ENCODE measurements around the gene EME1.

EME1 gene

DNA sequence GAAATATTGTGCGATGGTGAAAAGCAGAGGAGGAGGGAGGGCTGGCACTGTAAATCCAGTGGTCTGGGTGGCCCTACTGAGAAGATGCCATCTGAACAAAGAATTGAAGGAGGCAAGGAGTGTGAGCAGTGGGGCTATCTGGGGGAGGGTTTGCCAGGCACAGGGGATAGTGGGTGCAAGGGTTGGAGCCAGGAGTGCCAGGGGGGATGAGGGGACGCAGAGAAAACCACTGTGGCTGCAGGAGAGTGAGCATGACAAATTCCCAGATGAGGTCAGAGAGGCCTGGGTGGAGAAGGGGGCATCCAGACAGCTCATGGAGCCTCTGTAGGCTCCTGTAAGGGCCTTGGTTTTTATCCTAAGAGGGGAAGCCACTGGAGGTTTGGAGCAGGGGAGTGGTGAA lies 22.3 kb upstream of the EME1 start:
- no peaks in the 10 kb centered on the region for H3K27me3 ChIP-seq (replicated peaks; ENCODE audit: control insufficient read depth, insufficient read depth, low read length)
- H3K4me1 ChIP-seq (ENCODE audit: control insufficient read depth, insufficient read depth, low read length): peaks cover 17% of the 10 kb centered on the region
- H3K36me3 ChIP-seq (ENCODE audit: control insufficient read depth, insufficient read depth, low read length, severe bottlenecking): peaks cover 16% of the 10 kb centered on the region
- H3K9me3 ChIP-seq (ENCODE audit: control insufficient read depth, low read length): no peaks in the 10 kb centered on the region
- no peak overlapping the region for H3K9ac ChIP-seq (ENCODE audit: low read length)
- H3K4me3 ChIP-seq (ENCODE audit: low read length): no peak overlapping the region
- no peak for DNase-seq (ENCODE audit: low read depth)

DNA sequence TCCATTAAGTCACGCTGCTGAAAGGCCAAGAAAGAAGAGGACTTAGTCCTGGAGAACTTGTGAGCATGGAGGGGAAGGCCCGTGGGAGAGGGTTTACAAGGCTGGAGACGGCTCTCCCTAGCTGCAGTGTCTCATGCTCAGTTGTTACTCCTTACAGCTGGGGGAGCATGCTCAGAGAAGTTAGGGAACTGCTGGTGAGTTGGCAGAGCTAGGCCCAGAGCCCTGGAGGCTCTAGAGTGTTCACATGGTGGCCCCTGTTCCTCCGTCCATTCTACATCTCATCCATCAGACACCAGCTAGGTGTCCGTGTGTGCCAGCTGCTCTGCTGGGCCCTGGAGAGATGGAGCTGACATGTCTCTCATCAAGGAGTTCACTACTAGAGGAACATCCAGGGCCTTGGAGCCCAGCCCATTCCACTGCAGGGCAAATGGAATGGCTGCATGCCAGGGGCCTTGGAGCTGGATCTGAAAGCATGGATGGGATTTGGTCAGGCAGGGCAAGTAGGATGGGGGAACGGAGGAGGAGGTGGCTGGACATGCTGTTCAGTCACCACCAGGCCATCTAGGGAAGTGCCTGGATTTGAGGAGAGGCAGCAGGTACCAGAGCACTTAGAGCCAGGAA lies 20.8 kb upstream of the EME1 start:
- Histone ChIP-seq H3K9me3 (ENCODE audit: control insufficient read depth, low read length) (no peaks in the 10 kb centered on the region), H3K4me1 (ENCODE audit: control insufficient read depth, insufficient read depth, low read length) (peaks cover 13% of the 10 kb centered on the region), H3K27me3 (replicated peaks; ENCODE audit: control insufficient read depth, insufficient read depth, low read length) (no peaks in the 10 kb centered on the region), H3K4me3 (ENCODE audit: low read length) (no peak overlapping the region), H3K9ac (ENCODE audit: low read length) (no peak overlapping the region), H3K36me3 (ENCODE audit: control insufficient read depth, insufficient read depth, low read length, severe bottlenecking) (peaks cover 30% of the 10 kb centered on the region)
- no peak for DNase-seq (ENCODE audit: low read depth)

DNA sequence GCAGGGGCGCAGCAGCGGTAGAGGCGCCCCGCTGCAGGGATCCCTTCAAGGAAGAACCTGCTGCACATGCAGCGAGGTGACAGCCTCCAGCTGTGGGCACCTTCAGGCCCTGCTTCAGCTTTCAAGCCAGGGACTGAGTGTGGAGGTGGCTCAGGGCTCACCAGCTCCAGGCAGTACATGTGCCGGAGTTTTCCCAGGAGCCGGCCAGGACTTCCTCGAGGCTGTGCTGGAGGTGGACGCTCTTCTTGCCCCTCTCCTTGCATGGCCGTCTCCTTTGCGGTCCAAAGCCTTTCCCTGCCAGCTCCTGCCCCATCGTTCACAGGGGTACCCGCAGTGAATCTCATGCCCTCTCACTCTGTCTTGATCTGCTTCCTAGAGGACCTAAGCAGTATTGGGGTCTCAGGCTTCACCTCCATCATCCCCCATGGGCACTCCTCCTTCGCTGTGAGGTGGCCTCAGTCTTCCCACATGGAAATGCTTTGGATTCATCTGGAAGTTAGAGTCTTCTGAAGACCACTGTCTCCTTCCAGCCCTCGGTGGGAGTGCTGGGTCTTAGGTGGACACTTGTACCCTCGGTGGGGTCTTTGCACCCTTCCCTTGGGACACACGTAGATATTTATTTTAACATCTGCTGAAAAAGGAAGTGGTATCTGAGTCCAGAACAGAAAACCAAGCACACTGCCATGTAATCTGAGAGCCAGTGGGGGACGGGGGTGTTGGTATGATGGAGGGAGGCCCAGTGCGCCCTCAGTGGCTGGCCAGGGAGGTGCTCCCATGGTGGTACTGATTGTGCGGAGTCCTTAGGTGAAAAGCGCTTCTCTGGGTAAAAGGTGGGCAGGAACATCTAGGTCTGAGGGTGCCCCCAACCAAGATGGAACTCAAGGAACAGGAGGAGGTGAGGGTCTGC lies 20.1 kb upstream of the EME1 start:
- no peaks in the 10 kb centered on the region for H3K27me3 ChIP-seq (replicated peaks; ENCODE audit: control insufficient read depth, insufficient read depth, low read length)
- H3K9me3 ChIP-seq (ENCODE audit: control insufficient read depth, low read length): no peaks in the 10 kb centered on the region
- peaks cover 5% of the 10 kb centered on the region for H3K4me1 ChIP-seq (ENCODE audit: control insufficient read depth, insufficient read depth, low read length)
- H3K4me3 ChIP-seq (ENCODE audit: low read length): no peak overlapping the region
- H3K36me3 ChIP-seq (ENCODE audit: control insufficient read depth, insufficient read depth, low read length, severe bottlenecking): peaks cover 36% of the 10 kb centered on the region
- H3K9ac ChIP-seq (ENCODE audit: low read length): no peak overlapping the region
- no peak for DNase-seq (ENCODE audit: low read depth)

DNA sequence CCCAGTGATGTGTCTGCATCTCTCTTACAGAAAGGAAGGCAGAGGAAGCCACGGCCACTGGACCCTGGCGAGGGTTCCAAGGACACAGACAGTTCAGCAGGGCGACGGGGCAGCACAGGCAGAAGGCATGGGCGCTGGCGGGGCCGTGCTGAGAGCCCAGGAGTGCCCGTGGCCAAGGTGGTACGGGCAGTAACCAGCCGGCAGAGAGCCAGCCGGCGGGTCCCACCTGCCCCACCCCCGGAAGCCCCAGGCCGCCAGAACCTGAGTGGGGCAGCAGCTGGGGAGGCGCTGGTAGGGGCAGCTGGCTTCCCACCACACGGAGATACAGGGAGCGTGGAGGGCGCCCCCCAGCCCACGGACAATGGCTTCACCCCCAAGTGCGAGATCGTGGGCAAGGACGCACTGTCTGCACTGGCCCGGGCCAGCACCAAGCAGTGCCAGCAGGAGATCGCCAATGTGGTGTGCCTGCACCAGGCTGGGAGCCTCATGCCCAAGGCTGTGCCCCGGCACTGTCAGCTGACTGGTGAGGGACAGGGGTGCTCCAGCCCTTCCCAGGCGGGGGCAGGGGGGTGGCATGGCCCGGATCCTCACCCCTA lies 19.3 kb upstream of the EME1 start:
- Histone ChIP-seq H3K27me3 (replicated peaks; ENCODE audit: control insufficient read depth, insufficient read depth, low read length) (no peaks in the 10 kb centered on the region), H3K9ac (ENCODE audit: low read length) (no peak overlapping the region), H3K9me3 (ENCODE audit: control insufficient read depth, low read length) (no peaks in the 10 kb centered on the region), H3K4me3 (ENCODE audit: low read length) (no peak overlapping the region), H3K36me3 (ENCODE audit: control insufficient read depth, insufficient read depth, low read length, severe bottlenecking) (peaks cover 44% of the 10 kb centered on the region), H3K4me1 (ENCODE audit: control insufficient read depth, insufficient read depth, low read length) (no peaks in the 10 kb centered on the region)
- no peak for DNase-seq (ENCODE audit: low read depth)

DNA sequence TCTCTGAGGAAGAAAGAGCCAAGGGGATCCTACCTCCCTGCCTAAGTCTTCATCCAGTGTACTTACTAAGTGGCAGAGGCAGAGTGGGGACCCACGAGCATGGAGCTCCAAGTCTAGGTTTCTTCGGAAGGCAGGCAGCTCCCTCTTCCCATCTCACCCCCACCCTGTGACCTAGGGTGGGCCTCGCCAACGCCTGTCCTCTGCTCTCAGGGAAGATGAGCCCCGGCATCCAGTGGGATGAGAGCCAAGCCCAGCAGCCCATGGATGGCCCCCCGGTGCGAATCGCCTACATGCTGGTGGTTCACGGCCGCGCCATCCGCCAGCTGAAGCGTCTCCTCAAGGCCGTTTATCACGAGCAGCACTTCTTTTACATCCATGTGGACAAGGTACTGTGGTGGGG lies 18.8 kb upstream of the EME1 start:
- Histone ChIP-seq H3K4me1 (ENCODE audit: control insufficient read depth, insufficient read depth, low read length) (no peaks in the 10 kb centered on the region), H3K27me3 (replicated peaks; ENCODE audit: control insufficient read depth, insufficient read depth, low read length) (no peaks in the 10 kb centered on the region), H3K36me3 (ENCODE audit: control insufficient read depth, insufficient read depth, low read length, severe bottlenecking) (peaks cover 46% of the 10 kb centered on the region), H3K9ac (ENCODE audit: low read length) (no peak overlapping the region), H3K4me3 (ENCODE audit: low read length) (no peak overlapping the region), H3K9me3 (ENCODE audit: control insufficient read depth, low read length) (no peaks in the 10 kb centered on the region)
- DNase-seq (ENCODE audit: low read depth): no peak

DNA sequence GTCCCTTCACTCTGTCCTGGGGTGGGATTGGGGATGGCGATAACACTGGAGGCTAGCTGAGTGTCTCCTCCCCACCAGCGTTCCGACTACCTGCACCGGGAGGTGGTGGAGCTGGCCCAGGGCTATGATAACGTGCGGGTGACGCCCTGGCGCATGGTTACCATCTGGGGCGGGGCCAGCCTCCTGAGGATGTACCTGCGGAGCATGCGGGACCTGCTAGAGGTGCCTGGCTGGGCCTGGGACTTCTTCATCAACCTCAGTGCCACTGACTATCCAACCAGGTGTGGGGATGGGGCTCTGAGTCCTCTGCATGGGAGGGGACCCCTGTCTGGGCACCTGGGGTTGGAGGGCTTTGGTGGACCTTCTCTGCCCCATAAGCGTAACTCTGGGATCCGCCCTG lies 18.3 kb upstream of the EME1 start:
- Histone ChIP-seq H3K4me3 (ENCODE audit: low read length) (no peak overlapping the region), H3K36me3 (ENCODE audit: control insufficient read depth, insufficient read depth, low read length, severe bottlenecking) (peaks cover 46% of the 10 kb centered on the region), H3K4me1 (ENCODE audit: control insufficient read depth, insufficient read depth, low read length) (no peaks in the 10 kb centered on the region), H3K9me3 (ENCODE audit: control insufficient read depth, low read length) (no peaks in the 10 kb centered on the region), H3K9ac (ENCODE audit: low read length) (no peak overlapping the region), H3K27me3 (replicated peaks; ENCODE audit: control insufficient read depth, insufficient read depth, low read length) (no peaks in the 10 kb centered on the region)
- no peak for DNase-seq (ENCODE audit: low read depth)

DNA sequence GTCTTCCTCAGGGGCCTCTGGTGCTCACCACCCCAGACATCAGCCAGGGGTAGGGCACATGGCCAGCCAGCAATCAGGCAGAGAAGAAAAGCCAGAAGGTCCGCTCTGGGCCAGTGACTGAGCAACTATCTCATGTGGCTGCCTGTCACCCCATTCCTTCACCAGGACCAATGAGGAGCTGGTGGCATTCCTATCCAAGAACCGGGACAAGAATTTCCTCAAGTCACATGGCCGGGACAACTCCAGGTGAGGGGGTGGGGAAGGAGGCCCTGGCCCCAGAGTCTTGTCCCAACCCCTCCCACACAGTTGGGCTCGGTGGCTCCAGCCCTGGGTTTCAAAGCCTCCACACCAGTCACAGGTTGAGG lies 17.7 kb upstream of the EME1 start:
- Histone ChIP-seq H3K4me3 (ENCODE audit: low read length) (no peak overlapping the region), H3K9me3 (ENCODE audit: control insufficient read depth, low read length) (no peaks in the 10 kb centered on the region), H3K36me3 (ENCODE audit: control insufficient read depth, insufficient read depth, low read length, severe bottlenecking) (peaks cover 46% of the 10 kb centered on the region), H3K4me1 (ENCODE audit: control insufficient read depth, insufficient read depth, low read length) (no peaks in the 10 kb centered on the region), H3K9ac (ENCODE audit: low read length) (no peak overlapping the region), H3K27me3 (replicated peaks; ENCODE audit: control insufficient read depth, insufficient read depth, low read length) (no peaks in the 10 kb centered on the region)
- DNase-seq (ENCODE audit: low read depth): no peak

DNA sequence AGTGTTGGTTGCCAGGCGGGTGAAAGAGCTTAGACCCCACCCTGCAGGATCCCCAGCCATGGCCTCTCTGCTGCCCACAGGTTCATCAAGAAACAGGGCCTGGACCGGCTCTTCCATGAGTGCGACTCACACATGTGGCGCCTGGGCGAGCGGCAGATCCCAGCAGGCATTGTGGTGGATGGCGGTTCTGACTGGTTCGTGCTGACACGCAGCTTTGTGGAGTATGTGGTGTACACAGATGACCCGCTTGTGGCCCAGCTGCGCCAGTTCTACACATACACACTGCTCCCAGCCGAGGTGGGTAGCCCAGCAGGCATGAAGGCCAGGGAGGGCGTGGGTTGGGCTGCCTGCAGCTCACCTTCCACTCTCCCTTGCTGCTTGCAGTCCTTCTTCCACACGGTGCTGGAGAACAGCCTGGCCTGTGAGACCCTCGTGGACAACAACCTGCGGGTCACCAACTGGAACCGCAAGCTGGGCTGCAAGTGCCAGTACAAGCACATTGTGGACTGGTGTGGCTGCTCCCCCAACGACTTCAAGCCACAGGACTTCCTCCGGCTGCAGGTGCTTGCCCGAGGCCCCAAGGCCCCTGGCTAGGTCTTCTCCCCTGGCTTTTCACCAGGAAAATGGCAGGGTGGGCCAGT lies 17.2 kb upstream of the EME1 start:
- Histone ChIP-seq H3K4me3 (ENCODE audit: low read length) (no peak overlapping the region), H3K36me3 (ENCODE audit: control insufficient read depth, insufficient read depth, low read length, severe bottlenecking) (peaks cover 46% of the 10 kb centered on the region), H3K9ac (ENCODE audit: low read length) (no peak overlapping the region), H3K9me3 (ENCODE audit: control insufficient read depth, low read length) (no peaks in the 10 kb centered on the region), H3K27me3 (replicated peaks; ENCODE audit: control insufficient read depth, insufficient read depth, low read length) (no peaks in the 10 kb centered on the region), H3K4me1 (ENCODE audit: control insufficient read depth, insufficient read depth, low read length) (no peaks in the 10 kb centered on the region)
- no peak for DNase-seq (ENCODE audit: low read depth)

DNA sequence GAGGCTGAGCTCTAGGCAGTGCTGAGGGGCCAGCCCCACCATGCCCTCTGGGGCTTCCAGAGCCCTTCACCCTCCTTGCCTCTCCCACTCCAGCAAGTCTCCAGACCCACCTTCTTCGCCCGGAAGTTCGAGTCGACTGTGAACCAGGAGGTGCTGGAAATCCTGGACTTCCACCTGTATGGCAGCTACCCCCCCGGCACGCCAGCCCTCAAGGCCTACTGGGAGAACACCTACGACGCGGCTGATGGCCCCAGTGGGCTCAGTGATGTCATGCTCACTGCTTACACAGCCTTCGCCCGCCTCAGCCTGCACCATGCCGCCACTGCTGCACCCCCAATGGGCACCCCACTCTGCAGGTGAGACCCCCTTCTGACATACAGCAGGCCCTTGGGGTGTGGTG lies 16.6 kb upstream of the EME1 start:
- no peaks in the 10 kb centered on the region for H3K9me3 ChIP-seq (ENCODE audit: control insufficient read depth, low read length)

DNA sequence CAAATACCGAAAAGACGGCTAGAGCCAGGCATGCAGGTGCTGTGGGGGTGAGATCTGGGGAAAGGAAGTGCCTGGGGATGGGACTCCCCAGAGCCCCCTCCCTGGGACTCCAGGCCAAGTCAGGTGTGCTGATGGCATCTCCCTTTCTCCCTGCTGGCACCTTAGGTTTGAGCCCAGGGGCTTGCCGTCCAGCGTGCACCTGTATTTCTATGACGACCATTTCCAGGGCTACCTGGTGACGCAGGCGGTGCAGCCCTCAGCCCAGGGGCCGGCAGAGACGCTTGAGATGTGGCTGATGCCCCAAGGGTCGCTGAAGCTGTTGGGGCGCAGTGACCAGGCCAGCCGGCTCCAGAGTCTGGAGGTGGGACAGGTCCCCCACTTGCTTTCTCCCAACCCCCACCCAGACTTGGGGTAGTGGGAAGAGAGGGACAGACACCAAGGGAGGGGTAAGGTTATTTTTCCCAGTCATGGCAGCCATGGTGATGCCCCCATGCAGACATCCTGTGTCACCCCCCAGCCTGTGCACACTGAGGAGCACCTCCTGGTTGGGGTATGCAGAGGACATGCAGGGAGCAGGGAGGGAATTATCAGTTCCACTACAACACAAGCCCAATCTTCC lies 16.0 kb upstream of the EME1 start:
- H3K36me3 ChIP-seq (ENCODE audit: control insufficient read depth, insufficient read depth, low read length, severe bottlenecking): peaks cover 46% of the 10 kb centered on the region

More for the DNA sequence above, 16.6 kb upstream of the EME1 start:
- Histone ChIP-seq H3K4me1 (ENCODE audit: control insufficient read depth, insufficient read depth, low read length) (peaks cover under 1% of the 10 kb centered on the region), H3K27me3 (replicated peaks; ENCODE audit: control insufficient read depth, insufficient read depth, low read length) (no peaks in the 10 kb centered on the region), H3K36me3 (ENCODE audit: control insufficient read depth, insufficient read depth, low read length, severe bottlenecking) (peaks cover 46% of the 10 kb centered on the region), H3K9ac (ENCODE audit: low read length) (no peak overlapping the region), H3K4me3 (ENCODE audit: low read length) (no peak overlapping the region)
- DNase-seq (ENCODE audit: low read depth): no peak

DNA sequence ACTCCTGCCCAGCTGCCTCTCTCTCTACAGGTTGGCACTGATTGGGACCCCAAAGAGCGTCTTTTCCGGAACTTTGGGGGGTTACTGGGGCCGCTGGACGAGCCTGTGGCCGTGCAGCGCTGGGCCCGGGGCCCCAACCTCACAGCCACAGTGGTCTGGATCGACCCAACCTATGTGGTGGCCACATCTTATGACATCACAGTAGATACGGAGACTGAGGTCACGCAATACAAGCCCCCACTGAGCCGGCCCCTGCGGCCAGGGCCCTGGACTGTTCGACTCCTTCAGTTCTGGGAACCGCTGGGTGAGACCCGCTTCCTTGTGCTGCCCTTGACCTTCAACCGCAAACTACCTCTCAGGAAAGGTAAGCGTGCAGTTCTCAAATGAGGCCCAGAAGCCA lies 14.9 kb upstream of the EME1 start:
- peaks cover 46% of the 10 kb centered on the region for H3K36me3 ChIP-seq (ENCODE audit: control insufficient read depth, insufficient read depth, low read length, severe bottlenecking)
- no peak for DNase-seq (ENCODE audit: low read depth)

More for the DNA sequence above, 16.0 kb upstream of the EME1 start:
- peaks cover 6% of the 10 kb centered on the region for H3K4me1 ChIP-seq (ENCODE audit: control insufficient read depth, insufficient read depth, low read length)
- H3K27me3 ChIP-seq (replicated peaks; ENCODE audit: control insufficient read depth, insufficient read depth, low read length): no peaks in the 10 kb centered on the region
- no peak overlapping the region for H3K4me3 ChIP-seq (ENCODE audit: low read length)
- no peak overlapping the region for H3K9ac ChIP-seq (ENCODE audit: low read length)
- DNase-seq (ENCODE audit: low read depth): no peak
- H3K9me3 ChIP-seq (ENCODE audit: control insufficient read depth, low read length): no peaks in the 10 kb centered on the region

More for the DNA sequence above, 14.9 kb upstream of the EME1 start:
- no peaks in the 10 kb centered on the region for H3K9me3 ChIP-seq (ENCODE audit: control insufficient read depth, low read length)
- H3K27me3 ChIP-seq (replicated peaks; ENCODE audit: control insufficient read depth, insufficient read depth, low read length): no peaks in the 10 kb centered on the region
- no peak overlapping the region for H3K4me3 ChIP-seq (ENCODE audit: low read length)
- no peak overlapping the region for H3K9ac ChIP-seq (ENCODE audit: low read length)
- peaks cover 13% of the 10 kb centered on the region for H3K4me1 ChIP-seq (ENCODE audit: control insufficient read depth, insufficient read depth, low read length)

Data from adipocyte (in vitro differentiated cells).